ENCODE data around the gene COG4. TPM values are rescaled to one million over a fixed set of nuclear protein-coding genes. Genes with fewer than 3 reads are reported as not detected.

COG4 gene
- polyA plus RNA-seq, 3 donors, result 37.6 to 40.6 (median 40.1) TPM

DNA sequence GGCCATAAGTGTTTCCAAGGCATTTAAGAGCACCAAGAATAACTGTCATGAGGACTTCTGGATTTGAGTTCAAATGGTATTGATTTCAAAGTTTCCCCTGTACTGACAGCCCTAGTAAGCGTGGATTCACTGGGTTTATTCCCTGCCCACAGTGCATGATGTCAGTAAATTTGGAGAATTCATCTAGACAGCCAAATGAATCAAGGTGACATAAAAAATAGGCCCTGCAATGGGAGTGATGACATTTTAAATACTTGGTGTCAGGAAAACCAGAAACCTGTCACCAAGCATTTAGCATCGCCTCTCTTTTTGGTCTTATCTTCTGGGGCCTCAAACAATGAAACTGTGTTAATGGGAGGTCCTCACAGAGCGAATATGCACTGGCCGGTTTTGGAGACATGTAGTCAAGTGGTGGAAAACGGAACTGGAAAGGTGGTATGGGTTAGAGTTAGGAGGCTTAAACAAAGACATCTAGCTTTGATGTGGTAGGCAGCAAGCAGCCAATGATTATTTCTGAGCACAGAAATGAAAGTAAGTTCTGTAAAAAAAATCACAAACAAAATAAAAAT, 29.1 kb downstream of the COG4 start:
- H3K4me1 Mint-ChIP-seq, result no peaks in the 10 kb centered on the region
- no peaks in the 10 kb centered on the region for H3K27me3 ChIP-seq (ENCODE audit: control insufficient read depth in 2 of 2, insufficient read depth in 2 of 2, low read length in 2 of 2)
- H3K27me3 Mint-ChIP-seq (ENCODE audit: low read depth in 3 of 3), result no peaks in the 10 kb centered on the region
- DNase-seq, result no peak
- intact Hi-C loops (cut with micrococcal nuclease), result no loop called here
- no peaks in the 10 kb centered on the region for H4K20me1 ChIP-seq (ENCODE audit: insufficient read depth, low read length)
- H3K79me2 ChIP-seq (ENCODE audit: insufficient read depth, low read length), result no peaks in the 10 kb centered on the region
- no peak overlapping the region for H3K27ac ChIP-seq (ENCODE audit: low read depth in 1 of 2, low read length in 2 of 2)
- H3K36me3 Mint-ChIP-seq, result peaks cover 69 to 93% of the 10 kb centered on the region in 2 donors
- no peaks in the 10 kb centered on the region for H3K9me3 ChIP-seq (replicated peaks in 1 of 2; ENCODE audit: control insufficient read depth in 1 of 2, insufficient read depth in 1 of 2, low read length in 2 of 2)
- H3K4me2 ChIP-seq (replicated peaks; ENCODE audit: extremely low read depth, low read length, poor library complexity, severe bottlenecking), result no peak overlapping the region
- no peaks in the 10 kb centered on the region for H3K9me3 Mint-ChIP-seq
- H3K4me1 ChIP-seq (ENCODE audit: control insufficient read depth in 1 of 2, insufficient read depth in 2 of 2, low read length in 2 of 2), result no peaks in the 10 kb centered on the region
- WGBS (ENCODE audit: insufficient coverage), result 100% methylated on average over 5 of the region's 5 CpGs
- peaks cover 80 to 95% of the 10 kb centered on the region in 2 donors for H3K36me3 ChIP-seq (replicated peaks in 1 of 2; ENCODE audit: control insufficient read depth in 1 of 2, insufficient read depth in 2 of 2, low read length in 2 of 2)
- H3K4me3 Mint-ChIP-seq, result no peak overlapping the region
- TF ChIP-seq, protein P1, sequence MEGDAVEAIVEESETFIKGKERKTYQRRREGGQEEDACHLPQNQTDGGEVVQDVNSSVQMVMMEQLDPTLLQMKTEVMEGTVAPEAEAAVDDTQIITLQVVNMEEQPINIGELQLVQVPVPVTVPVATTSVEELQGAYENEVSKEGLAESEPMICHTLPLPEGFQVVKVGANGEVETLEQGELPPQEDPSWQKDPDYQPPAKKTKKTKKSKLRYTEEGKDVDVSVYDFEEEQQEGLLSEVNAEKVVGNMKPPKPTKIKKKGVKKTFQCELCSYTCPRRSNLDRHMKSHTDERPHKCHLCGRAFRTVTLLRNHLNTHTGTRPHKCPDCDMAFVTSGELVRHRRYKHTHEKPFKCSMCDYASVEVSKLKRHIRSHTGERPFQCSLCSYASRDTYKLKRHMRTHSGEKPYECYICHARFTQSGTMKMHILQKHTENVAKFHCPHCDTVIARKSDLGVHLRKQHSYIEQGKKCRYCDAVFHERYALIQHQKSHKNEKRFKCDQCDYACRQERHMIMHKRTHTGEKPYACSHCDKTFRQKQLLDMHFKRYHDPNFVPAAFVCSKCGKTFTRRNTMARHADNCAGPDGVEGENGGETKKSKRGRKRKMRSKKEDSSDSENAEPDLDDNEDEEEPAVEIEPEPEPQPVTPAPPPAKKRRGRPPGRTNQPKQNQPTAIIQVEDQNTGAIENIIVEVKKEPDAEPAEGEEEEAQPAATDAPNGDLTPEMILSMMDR (IDR thresholded peaks at IDR 0.05), result no peak
- H2AFZ ChIP-seq (ENCODE audit: insufficient read depth, low read depth, low read length, poor library complexity, severe bottlenecking), result no peak overlapping the region
- H3K27ac Mint-ChIP-seq, result no peak overlapping the region
- H3K9ac ChIP-seq (ENCODE audit: insufficient read depth, low read length, poor library complexity, severe bottlenecking), result no peak overlapping the region
- no peak overlapping the region for H3K4me3 ChIP-seq (replicated peaks in 1 of 3; ENCODE audit: low read depth in 2 of 3, low read length in 3 of 3)

DNA sequence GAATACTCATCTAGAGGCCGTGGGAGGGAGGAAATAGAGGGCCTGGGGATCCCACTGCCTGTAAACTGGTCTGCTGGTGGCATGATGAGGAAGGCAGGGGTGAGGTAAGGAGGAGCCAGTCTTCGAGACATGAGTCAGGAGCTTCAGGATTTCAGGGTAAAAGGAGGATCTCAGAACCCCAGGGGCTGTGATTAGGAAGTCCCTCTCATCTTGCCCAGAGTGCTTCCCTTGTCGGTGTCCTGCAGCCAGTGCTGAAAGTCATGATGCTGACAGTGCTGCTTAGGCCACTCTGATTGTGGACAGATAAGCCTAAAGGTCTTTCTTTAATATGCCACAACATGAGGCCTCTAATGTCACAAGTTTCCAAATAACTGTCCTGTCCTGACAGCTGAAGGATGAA, 29.6 kb downstream of the COG4 start:
- Histone ChIP-seq H3K9ac (ENCODE audit: insufficient read depth, low read length, poor library complexity, severe bottlenecking) (no peak overlapping the region), H3K4me3 (replicated peaks in 1 of 3; ENCODE audit: low read depth in 2 of 3, low read length in 3 of 3) (no peak overlapping the region), H3K36me3 (replicated peaks in 1 of 2; ENCODE audit: control insufficient read depth in 1 of 2, insufficient read depth in 2 of 2, low read length in 2 of 2) (peaks cover 79 to 95% of the 10 kb centered on the region in 2 donors), H3K27ac (ENCODE audit: low read depth in 1 of 2, low read length in 2 of 2) (no peak overlapping the region), H3K27me3 (ENCODE audit: control insufficient read depth in 2 of 2, insufficient read depth in 2 of 2, low read length in 2 of 2) (no peaks in the 10 kb centered on the region), H3K4me1 (ENCODE audit: control insufficient read depth in 1 of 2, insufficient read depth in 2 of 2, low read length in 2 of 2) (no peaks in the 10 kb centered on the region), H3K79me2 (ENCODE audit: insufficient read depth, low read length) (no peaks in the 10 kb centered on the region), H3K9me3 (replicated peaks in 1 of 2; ENCODE audit: control insufficient read depth in 1 of 2, insufficient read depth in 1 of 2, low read length in 2 of 2) (no peaks in the 10 kb centered on the region), H3K4me2 (replicated peaks; ENCODE audit: extremely low read depth, low read length, poor library complexity, severe bottlenecking) (no peak overlapping the region), H2AFZ (ENCODE audit: insufficient read depth, low read depth, low read length, poor library complexity, severe bottlenecking) (no peak overlapping the region), H4K20me1 (ENCODE audit: insufficient read depth, low read length) (no peaks in the 10 kb centered on the region)
- no peak overlapping the region for H3K4me3 Mint-ChIP-seq
- TF ChIP-seq, protein P1 (IDR thresholded peaks at IDR 0.05), result no peak
- peaks cover 69 to 93% of the 10 kb centered on the region in 2 donors for H3K36me3 Mint-ChIP-seq
- peak overlapping the region in 1 of 7 donors; percentile 0 for H3K27ac Mint-ChIP-seq
- no peak for DNase-seq
- intact Hi-C loops (cut with micrococcal nuclease), result no loop called here
- H3K4me1 Mint-ChIP-seq, result no peaks in the 10 kb centered on the region
- 100% methylated on average over 2 of the region's 3 CpGs for WGBS (ENCODE audit: insufficient coverage)
- H3K9me3 Mint-ChIP-seq, result no peaks in the 10 kb centered on the region
- no peaks in the 10 kb centered on the region for H3K27me3 Mint-ChIP-seq (ENCODE audit: low read depth in 3 of 3)
